ENCODE data around the gene TOX3.

The TOX3 gene

DNA sequence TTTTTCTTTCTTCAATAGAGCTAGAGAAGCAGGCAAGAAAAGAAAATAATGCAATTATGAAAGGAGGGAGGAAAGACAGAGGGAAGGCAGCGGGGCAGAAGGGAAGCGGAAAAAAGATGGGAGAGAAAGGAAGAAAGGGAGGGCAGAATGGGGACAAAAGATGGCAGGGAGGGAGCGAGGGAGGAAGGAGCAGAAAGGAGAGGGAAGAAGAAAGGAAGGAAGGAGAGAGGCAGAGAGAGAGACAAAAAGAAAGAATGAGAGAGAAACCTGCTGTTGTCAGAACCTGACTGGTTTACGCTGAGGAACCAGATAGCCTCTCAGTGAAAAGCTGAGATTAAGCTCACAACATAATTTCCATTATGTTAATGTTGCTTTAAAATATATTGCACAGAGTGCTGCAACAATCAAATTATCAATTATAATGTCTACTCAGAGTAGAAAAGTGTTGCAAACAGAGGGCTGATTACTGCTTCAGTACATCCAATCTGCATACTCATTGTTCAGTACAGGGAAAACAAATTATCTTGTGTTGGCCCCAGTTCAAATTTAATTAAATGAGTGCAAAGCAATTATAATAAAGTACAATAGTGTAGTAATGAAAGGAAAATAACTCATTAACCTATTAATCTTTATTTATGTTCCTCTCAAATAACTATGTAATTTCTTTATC lies 32.0 kb upstream of the TOX3 start:
- FAIRE-seq (no peak), DNase-seq (ENCODE audit: insufficient read length, low spot score) (no peak)
- TF ChIP-seq POU2F2 (IDR thresholded peaks at IDR 0.05; ENCODE audit: low read depth, low read length) (no peak), PAX5 (IDR thresholded peaks at IDR 0.05; ENCODE audit: insufficient read depth, low read length, severe bottlenecking) (no peak), TAF1 (IDR thresholded peaks at IDR 0.05; ENCODE audit: low read depth, low read length) (no peak), SPI1 (IDR thresholded peaks at IDR 0.05; ENCODE audit: low read depth, low read length) (no peak), POLR2A (IDR thresholded peaks at IDR 0.05; ENCODE audit: low read depth, low read length) (no peak), POLR2AphosphoS5 (IDR thresholded peaks at IDR 0.05; ENCODE audit: low read depth, low read length) (no peak)

DNA sequence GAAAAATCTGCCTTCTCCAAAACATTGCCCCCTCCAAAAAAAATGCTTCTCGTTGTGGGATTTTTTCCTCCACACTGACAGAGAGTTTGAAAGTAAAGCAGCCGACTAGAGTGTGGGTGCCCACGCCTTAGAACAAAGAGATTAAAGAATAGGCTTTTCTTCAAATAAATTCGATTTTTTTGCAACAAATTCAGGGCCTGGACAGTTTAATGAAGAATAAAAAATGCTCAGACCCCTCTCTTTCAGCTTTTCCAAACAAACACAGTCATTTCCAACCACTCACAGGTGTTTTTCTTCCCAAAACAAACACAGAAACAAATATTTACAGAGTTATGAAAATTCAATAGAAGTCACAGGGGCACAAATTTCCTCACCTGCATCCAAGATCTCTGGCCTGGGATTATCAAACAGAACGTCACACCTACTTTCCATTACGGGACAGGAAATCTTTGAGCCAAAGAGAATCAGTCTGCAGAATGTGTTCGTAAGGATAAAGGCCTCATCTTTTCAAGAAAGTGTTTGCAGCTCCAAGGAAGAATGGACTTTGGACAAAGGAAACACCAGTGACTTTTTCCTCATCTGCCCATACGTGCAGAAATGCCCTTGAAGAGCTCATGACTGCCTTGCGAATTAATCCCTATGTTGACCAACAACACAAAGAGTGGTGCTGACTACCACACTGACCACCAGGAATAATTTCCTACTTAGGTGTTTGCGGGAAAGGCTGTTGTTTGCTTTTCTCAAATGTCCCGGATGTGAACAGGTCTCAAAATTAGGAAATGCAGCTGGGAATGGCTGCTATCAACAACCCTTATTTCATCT lies 31.3 kb upstream of the TOX3 start:
- TF ChIP-seq TAF1 (IDR thresholded peaks at IDR 0.05; ENCODE audit: low read depth, low read length) (no peak), POLR2AphosphoS5 (IDR thresholded peaks at IDR 0.05; ENCODE audit: low read depth, low read length) (no peak), POU2F2 (IDR thresholded peaks at IDR 0.05; ENCODE audit: low read depth, low read length) (no peak), POLR2A (IDR thresholded peaks at IDR 0.05; ENCODE audit: low read depth, low read length) (no peak), SPI1 (IDR thresholded peaks at IDR 0.05; ENCODE audit: low read depth, low read length) (no peak), PAX5 (IDR thresholded peaks at IDR 0.05; ENCODE audit: insufficient read depth, low read length, severe bottlenecking) (no peak)
- DNase-seq (ENCODE audit: insufficient read length, low spot score) (no peak), FAIRE-seq (no peak)

DNA sequence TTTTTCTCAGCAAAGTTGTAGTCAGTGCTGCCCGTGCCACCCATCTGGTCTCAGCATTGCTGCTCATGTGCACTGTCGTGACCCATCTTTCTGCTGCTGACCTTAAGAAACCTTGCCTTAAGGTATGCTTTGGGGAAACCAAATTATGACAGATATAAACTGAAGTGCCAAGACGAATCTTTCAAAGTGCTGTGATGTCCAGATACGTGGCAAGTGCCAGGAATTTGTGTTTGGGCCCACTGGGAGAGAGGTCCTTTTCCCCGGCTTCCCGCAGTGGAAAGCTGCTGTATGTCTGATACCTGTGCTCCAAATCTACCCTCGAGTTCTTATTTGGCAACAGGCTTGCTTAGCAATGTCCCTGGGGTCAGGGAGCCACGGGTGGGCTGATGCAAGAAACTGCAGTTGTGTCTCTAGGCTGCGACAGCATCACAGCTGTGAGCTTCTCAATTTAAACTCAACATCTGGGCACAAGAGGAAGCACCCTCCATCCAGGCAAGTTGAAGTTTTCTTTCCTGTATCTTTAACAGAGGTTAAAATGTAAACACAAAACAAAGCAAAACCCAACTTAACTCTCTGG lies 30.3 kb upstream of the TOX3 start:
- FAIRE-seq (no peak), DNase-seq (ENCODE audit: insufficient read length, low spot score) (no peak)
- TF ChIP-seq POLR2A (IDR thresholded peaks at IDR 0.05; ENCODE audit: low read depth, low read length) = no peak
- no peak for TF ChIP-seq PAX5 (IDR thresholded peaks at IDR 0.05; ENCODE audit: insufficient read depth, low read length, severe bottlenecking)
- no peak for TF ChIP-seq POU2F2 (IDR thresholded peaks at IDR 0.05; ENCODE audit: low read depth, low read length)
- TF ChIP-seq SPI1 (IDR thresholded peaks at IDR 0.05; ENCODE audit: low read depth, low read length) = no peak
- TF ChIP-seq TAF1 (IDR thresholded peaks at IDR 0.05; ENCODE audit: low read depth, low read length) = no peak
- no peak for TF ChIP-seq POLR2AphosphoS5 (IDR thresholded peaks at IDR 0.05; ENCODE audit: low read depth, low read length)

DNA sequence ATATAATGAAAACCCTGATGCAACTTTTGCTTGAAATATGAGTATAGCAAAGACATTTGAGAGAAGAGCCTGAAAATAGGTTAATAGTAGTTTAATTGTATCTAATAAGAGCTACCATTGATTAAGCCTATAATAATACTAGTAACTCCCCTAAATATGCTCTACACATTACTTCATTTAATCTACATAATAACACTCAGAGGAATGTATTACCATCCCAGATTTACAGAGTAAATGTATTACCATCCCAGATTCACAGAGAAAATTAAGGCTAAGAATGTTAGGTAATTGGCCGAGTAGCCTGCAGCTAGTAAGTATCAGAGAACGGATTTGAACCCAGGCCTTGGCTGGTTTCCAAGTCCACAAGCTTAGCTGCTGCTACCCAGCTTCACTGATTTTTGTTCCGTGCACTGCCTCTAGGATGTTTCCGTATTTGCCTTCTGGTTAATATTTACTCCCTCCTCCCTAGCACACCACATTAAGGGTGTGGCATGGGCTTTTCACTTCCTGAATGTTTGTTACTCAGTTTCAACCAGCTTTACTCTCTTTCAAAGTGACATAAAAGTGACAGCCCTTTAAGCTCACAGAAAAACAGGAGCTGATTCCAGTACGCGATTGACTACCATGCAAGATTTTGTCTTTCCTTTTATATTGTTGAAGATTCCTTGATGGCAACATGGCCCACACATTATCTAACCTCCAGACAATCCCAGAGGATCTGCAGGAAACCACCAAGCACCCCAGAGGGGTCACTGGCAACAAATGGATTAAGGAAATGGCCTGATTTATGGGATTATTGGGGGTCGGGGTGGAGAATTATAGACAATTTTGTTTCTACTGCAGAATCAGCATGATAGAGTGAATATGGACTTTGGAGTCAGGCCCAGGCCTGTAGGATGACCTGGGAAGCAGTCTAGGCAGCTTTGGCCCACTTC lies 26.7 kb upstream of the TOX3 start:
- no peak for FAIRE-seq
- no peak for DNase-seq (ENCODE audit: insufficient read length, low spot score)
- TF ChIP-seq TAF1 (IDR thresholded peaks at IDR 0.05; ENCODE audit: low read depth, low read length) (no peak), PAX5 (IDR thresholded peaks at IDR 0.05; ENCODE audit: insufficient read depth, low read length, severe bottlenecking) (no peak), SPI1 (IDR thresholded peaks at IDR 0.05; ENCODE audit: low read depth, low read length) (no peak)

DNA sequence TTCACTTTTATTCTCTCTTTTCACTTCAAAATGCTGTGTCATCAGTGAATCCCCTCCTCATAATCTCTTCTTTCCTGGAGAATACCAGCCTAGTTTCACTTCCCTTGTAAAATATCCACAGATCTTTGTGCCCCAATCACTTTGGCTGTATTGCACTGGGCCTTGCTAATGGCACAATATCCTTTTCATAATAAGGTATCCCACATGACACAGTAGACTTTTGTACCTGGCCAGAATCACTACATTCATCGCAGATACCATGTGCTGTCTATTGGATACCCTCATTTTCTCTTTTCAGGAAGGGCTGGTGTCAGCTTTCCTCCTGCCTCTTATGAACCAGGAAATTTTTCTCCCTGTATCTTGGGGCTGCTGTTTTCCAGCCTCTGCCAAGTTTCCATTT lies 25.7 kb upstream of the TOX3 start:
- TF ChIP-seq TAF1 (IDR thresholded peaks at IDR 0.05; ENCODE audit: low read depth, low read length) = no peak
- TF ChIP-seq POLR2AphosphoS5 (IDR thresholded peaks at IDR 0.05; ENCODE audit: low read depth, low read length) = no peak
- no peak for TF ChIP-seq PAX5 (IDR thresholded peaks at IDR 0.05; ENCODE audit: insufficient read depth, low read length, severe bottlenecking)
- TF ChIP-seq SPI1 (IDR thresholded peaks at IDR 0.05; ENCODE audit: low read depth, low read length) = no peak
- TF ChIP-seq POU2F2 (IDR thresholded peaks at IDR 0.05; ENCODE audit: low read depth, low read length) = no peak
- TF ChIP-seq POLR2A (IDR thresholded peaks at IDR 0.05; ENCODE audit: low read depth, low read length) = no peak
- FAIRE-seq (no peak), DNase-seq (ENCODE audit: insufficient read length, low spot score) (no peak)

DNA sequence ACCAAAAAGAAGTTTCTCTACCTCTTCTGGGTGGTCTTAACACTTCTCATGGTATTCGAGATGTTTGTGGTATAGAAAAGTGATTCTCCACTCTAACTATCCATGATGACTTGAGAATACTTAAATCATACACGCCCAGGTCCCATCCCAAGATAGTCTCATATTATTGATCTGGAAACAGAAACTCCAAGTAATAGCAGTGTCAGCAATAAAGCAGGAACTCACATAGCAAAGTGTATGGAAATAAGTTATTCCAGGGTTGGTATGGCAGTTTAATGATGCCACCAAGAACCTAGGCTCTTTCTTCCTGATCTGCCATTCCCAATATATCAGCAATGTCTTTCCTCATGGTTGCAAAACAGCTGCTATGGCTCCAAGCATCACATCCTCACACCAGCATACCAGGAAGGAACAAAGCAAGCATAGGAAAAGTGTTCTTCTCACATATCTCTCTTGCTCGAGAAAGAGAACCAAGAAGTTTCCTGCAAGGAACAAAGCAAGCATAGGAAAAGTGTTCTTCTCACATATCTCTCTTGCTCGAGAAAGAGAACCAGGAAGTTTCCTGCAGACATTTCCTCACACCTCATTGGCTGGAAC lies 23.6 kb upstream of the TOX3 start:
- FAIRE-seq = no peak
- no peak for DNase-seq (ENCODE audit: insufficient read length, low spot score)
- TF ChIP-seq POLR2A (IDR thresholded peaks at IDR 0.05; ENCODE audit: low read depth, low read length) (no peak), SPI1 (IDR thresholded peaks at IDR 0.05; ENCODE audit: low read depth, low read length) (no peak), POU2F2 (IDR thresholded peaks at IDR 0.05; ENCODE audit: low read depth, low read length) (no peak), TAF1 (IDR thresholded peaks at IDR 0.05; ENCODE audit: low read depth, low read length) (no peak), POLR2AphosphoS5 (IDR thresholded peaks at IDR 0.05; ENCODE audit: low read depth, low read length) (no peak), PAX5 (IDR thresholded peaks at IDR 0.05; ENCODE audit: insufficient read depth, low read length, severe bottlenecking) (no peak)

DNA sequence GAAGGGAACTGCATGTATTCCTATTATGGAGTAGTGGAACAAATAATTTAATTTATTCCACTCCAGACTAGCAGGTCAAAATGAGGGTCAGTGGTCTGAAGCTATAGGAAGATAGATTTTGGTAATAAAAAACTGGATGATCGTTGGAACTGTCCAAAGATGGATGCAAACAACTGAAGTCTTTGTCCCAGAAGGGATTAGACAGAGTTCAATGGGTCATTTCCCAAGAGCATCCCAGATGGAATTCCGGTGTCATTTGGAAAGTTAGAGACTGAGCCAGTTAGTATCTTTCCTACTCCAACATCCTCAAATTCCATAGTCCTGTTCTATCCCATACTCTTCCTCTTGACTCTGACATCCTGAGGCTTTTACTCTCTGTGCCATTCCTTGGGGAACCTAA lies 22.8 kb upstream of the TOX3 start:
- DNase-seq (ENCODE audit: insufficient read length, low spot score) = no peak
- FAIRE-seq = no peak
- TF ChIP-seq PAX5 (IDR thresholded peaks at IDR 0.05; ENCODE audit: insufficient read depth, low read length, severe bottlenecking) (no peak), SPI1 (IDR thresholded peaks at IDR 0.05; ENCODE audit: low read depth, low read length) (no peak), TAF1 (IDR thresholded peaks at IDR 0.05; ENCODE audit: low read depth, low read length) (no peak), POLR2AphosphoS5 (IDR thresholded peaks at IDR 0.05; ENCODE audit: low read depth, low read length) (no peak), POLR2A (IDR thresholded peaks at IDR 0.05; ENCODE audit: low read depth, low read length) (no peak), POU2F2 (IDR thresholded peaks at IDR 0.05; ENCODE audit: low read depth, low read length) (no peak)

DNA sequence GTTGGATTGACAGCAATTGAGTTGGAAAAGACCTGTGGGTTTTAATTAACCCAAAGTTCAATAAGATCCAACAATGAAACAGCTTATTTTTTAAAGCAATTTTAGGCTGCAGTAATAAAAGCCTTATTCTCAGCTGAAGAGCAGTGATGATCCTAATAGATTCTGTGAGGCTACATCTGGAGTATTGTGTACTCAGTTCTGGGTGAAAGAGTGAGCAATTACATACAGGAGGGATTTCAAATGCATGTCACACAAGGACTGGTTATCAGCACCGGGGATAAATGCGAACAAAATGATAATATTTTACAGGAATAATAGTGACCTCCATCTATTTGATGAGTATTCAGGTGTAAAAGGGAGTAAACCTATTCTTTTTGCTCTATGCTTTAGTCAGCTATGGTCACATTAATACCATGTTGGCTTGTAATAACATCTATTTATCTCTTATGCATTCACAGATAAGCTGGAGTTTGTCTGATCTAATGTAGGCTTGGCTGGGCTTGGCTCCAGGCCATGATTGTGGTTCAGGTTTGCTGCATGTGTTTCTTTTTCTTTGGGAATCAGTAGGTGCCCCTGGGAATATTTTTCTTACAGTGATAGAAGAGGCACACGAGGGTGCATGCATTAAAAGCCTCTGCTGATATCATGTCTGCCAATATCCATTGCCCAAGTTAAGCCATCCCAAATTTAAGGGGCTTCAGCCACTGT lies 22.2 kb upstream of the TOX3 start:
- TF ChIP-seq POLR2A (IDR thresholded peaks at IDR 0.05; ENCODE audit: low read depth, low read length) (no peak), POLR2AphosphoS5 (IDR thresholded peaks at IDR 0.05; ENCODE audit: low read depth, low read length) (no peak)
- no peak for DNase-seq (ENCODE audit: insufficient read length, low spot score)
- no peak for FAIRE-seq

All from GM12891 (cell line).